A204.1 (cell line): ENCODE measurements around the gene MARCHF6.
"Not testable (repeated sequence)": the region's sequence is repeated elsewhere in the genome, so short reads cannot be mapped to it uniquely, and the experiment has no call there.

Experiments used
- FAIRE-seq: peaks from 2 replicates; lab custom pipeline; 2012; peaks lifted over from hg19 to GRCh38; lab: Jason Lieb, UNC

MARCHF6 gene

DNA sequence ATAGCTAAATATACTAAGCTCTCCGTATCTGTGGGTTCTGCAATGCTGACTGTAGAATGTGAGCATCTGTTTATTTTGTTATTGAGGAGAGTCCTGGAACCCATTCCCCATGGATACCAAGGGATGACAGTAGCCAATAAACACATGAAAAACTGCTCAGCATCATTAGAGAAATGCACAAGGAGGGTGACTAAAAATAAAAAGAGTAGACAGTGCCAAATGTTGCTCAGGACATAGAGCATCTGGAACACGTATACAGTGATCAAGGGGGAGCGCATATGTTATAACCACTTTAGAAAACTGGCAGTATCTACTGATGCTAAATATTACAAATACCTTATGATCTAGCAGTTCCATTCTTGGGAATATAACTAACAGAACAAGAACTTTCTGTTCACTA lies 31.0 kb downstream of the MARCHF6 start:
- FAIRE-seq, result no peak

GRCh38 chr5:10387690-10388089 lies 34.2 kb downstream of the MARCHF6 start:
- no peak for FAIRE-seq

DNA sequence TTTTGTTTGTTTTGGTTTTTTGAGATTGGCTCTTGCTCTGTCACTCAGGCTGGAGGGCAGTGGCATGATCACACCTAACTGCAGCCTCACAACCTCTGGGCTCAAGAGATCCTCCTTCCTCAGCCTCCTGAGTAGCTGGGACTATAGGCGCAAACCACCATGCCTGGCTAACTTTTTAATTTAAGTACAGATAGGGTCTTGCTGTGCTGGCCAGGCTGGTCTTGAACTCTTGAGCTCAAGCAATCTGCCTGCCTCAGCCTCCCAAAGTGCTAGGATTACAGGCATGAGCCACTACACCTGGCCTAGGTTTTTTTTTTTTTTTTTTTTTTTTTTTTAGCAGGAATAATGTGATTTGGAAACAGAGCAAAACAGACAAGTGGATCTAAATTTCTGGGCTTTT lies 37.6 kb downstream of the MARCHF6 start:
- no peak for FAIRE-seq

GRCh38 chr5:10392567-10393328 lies 39.3 kb downstream of the MARCHF6 start:
- FAIRE-seq, result not testable (repeated sequence)

DNA sequence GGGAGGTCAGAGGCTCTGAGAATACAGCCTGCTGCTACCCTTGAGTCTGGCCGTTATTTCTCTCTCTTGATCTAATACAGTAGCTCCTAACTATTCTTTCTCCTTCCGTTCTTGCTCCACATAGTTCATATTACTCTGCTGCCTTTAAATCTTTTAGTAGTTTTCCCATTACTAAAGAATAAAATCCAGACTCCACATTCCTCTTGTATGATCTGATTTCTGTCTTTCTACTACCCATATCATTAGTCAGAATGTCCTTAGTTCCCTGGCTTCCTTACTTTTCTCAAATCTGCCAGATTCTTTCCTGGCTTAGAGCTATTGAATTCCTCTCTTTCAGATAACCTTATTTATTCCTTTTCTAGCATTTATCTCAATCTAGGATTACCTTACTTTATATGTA lies 40.0 kb downstream of the MARCHF6 start:
- FAIRE-seq, result no peak

- FAIRE-seq, result no peak
These were observed 43.1 kb downstream of the MARCHF6 start for GRCh38 chr5:10396552-10396951.

- FAIRE-seq, result no peak
These were observed 46.3 kb downstream of the MARCHF6 start for GRCh38 chr5:10399839-10400238.

DNA sequence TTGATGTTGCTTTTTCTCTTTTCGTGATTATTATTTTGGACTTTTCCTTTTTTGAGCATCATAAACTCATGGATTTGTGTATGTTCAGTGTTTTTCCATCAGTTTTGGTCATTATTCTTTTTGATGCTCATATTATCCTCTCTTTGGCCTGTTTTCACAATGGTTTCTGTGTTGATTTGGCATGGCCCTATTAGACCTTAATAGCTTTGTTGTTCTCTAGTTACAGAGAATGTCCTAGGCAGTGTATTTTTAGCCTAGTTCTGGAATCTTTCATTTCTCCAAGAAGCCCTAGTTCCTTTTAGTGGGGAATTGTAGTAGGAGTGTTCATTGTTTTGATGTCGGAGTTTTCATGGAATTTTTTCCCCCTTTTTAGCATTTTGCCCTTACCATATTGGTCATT lies 46.9 kb downstream of the MARCHF6 start:
- no peak for FAIRE-seq

GRCh38 chr5:10400831-10401230 lies 47.3 kb downstream of the MARCHF6 start:
- no peak for FAIRE-seq

DNA sequence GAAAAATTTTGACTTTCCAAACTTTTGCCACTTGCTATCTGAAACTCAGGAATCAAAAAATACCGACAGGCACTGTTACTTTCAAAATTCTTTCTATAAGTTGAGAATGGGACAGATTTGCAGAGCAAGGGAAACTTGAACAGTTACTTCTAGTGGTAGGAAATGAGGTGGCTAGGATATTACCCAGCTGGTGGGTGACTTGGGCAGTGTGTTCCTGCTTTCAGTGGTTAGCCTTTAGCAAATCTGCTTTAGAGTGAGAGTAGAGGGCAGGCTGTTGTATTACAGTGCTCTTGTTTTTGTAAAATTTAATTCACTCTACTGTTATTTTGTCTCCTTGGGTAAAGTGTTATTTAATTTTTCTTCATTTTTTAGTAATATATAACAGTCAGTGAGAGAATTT lies 48.0 kb downstream of the MARCHF6 start:
- no peak for FAIRE-seq
